Glomerular visceral epithelial cell (primary cell): Measurements from ENCODE around the gene KCNK7.

Experiments used
- DNase-seq: peaks from one replicate; pipeline ENCODE4 v3.0.0-alpha.2; 2016; ENCODE audit errors: extremely low spot score

KCNK7 gene

DNA sequence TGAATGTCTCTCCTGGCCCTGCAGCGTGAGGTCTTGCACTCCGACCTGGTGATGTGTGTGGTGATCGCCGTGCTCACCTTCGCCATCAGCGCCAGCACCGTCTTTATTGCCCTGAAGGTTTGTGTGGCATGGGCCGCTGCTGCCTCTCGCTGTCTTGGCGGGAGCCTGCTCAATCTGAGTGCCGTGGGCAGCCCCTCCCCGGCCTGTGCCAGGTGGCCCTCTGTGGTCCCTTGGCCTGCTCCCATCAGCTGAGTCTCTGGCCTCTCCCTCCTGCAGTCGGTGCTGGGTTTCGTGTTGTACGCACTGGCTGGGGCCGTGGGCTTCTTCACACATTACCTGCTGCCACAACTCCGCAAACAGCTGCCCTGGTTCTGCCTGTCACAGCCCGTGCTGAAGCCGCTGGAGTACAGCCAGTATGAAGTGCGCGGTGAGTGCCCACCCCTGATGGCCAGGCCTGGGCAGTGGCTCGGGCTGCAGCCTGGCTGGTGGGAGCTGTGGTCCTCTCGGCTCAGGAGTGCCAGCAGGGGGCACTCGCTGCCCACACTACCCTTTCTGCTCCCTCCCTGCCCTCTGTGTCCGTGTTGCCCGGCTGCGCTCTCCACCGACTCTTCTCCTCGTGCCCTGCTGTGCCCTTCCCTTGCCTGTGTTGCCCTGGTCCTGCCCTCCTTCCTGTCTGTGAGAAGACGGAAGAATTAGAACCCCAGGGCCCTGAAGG, 30.2 kb upstream of the KCNK7 start:
- DNase-seq = no peak

DNA sequence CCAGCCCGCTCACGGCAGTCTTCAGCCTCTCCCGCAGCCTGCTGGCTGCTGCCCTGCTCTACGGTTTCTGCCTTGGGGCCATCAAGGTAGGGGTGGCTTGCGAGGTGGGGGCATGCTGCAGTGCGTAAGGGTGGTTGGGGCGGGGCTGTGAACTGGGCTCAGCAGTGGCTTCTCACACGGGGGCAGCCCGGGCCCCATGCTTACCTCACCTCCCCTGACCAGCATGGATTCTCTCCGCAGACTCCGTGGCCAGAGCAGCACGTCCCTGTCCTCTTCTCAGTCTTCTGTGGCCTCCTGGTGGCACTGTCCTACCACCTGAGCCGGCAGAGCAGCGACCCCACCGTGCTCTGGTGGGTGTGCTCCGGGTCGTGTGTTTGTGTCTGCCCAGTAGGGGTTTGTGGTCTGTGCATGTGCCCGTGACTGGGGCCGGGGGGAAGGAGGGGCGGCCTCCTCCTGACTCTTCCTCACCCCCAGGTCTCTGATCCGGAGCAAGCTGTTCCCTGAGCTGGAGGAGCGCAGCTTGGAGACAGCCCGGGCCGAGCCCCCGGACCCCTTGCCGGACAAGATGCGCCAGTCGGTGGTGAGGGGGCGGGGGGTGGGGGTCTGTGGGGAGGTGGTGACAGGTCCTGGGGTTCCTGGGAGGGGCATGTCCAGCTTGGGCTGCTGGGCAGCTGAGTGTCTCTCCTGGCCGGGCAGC, 29.5 kb upstream of the KCNK7 start:
- no peak for DNase-seq

DNA sequence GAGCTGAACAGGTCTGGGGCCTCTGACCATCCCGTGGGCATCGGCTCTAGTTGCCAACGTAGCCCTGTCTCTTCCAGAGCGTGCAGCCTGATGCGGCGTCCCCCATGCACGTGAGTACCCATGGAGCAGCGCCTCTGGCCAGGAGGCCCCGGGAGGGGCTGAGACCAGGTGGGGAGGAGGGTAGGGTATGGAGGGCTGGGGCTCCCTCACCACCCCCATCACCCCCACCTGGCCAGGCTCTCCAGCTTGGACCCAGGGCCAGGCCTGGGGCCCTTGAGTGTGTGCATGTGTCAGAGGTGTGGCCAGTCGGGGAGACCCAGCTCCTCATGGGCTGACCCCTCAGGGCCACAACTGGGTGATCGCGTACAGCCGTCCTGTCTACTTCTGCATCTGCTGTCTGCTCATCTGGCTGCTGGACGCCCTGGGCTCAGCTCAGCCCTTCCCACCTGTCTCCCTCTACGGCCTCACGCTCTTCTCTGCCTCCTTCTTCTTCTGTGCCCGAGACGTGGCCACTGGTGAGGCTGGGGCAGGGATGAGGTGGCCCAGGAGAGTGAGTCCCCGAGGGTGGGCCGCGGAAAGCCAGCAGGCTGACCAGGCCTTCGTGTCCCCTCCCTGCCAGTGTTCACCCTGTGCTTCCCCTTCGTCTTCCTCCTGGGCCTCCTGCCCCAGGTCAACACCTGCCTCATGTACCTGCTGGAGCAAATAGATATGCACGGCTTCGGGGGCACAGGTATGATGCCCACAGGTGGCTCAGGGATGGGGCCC, 28.4 kb upstream of the KCNK7 start:
- no peak for DNase-seq

DNA sequence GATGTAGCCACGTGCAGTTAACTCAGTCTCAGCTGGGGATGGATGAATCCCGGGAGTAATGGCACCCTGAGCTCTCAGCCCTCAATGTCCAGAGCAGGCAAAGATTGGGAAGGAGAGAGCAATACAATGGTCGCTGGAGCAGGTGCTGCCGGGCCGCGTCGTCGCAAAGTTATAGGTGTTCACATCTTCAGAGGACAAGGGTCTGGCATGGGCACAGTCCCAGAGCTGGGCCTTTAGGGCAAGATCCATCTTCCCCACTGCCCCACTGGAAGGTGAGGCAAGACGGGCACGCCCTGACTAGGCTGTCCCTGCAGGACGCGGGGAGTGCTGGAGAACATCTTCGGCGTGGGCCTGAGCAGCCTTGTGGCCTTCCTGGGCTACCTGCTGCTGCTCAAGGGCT, 27.6 kb upstream of the KCNK7 start:
- DNase-seq = no peak

DNA sequence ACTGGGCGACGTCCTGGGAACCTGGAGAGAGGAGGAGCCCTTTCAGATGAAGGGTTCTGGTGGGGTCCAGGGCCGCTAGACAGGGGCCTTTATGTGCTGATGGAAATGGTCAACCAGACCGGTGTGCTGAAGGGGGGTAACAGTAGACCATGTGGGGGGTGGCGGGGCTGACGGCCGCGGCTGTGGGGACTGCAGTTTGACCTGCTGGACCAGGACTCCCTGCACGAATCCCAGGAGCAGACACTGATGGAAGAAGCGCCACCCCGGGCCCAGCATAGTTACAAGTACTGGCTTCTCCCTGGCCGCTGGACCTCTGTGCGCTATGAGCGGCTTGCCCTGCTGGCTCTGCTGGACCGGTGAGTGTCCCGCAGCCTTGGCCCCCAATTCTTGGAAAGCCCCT, 26.4 kb upstream of the KCNK7 start:
- no peak for DNase-seq

DNA sequence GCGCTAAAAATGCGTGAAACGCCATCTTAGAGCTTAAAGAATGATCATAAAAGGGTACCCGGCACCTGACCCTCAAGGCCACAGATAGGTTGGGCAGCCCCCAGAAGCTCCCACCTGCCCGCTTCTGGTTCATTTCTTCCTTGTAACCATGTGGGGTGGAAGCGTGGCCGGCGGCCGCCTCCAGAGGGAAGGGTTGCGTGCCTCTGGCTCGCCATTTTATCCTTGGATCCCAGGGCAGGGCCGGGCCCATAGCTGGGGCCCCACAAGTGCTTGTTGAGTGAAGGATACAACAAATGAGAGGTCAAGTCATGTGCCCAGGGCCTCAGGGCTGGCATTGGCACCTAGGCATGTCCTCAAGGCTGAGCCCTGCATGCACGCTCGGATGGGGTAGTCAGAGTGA, 25.9 kb upstream of the KCNK7 start:
- DNase-seq = no peak

DNA sequence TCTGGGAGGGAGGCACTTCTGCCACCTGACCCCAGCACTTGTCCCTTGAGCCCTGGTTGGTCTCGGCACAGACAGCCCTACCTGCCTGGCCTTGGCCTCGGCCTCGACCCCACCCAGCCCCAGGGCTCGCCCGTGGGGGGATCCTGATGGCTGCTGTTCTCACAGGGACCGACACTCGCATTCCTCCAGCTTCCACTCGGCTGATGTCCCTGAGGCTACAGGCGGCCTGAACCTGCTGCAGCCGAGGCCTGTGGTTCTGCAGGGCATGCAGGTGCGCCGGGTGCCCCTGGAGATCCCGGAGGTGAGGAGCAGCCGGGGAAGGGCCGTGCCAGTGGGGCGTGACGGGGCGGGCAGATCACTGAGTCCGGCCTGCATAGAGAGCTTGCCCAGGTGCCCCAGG, 25.1 kb upstream of the KCNK7 start:
- DNase-seq = no peak

DNA sequence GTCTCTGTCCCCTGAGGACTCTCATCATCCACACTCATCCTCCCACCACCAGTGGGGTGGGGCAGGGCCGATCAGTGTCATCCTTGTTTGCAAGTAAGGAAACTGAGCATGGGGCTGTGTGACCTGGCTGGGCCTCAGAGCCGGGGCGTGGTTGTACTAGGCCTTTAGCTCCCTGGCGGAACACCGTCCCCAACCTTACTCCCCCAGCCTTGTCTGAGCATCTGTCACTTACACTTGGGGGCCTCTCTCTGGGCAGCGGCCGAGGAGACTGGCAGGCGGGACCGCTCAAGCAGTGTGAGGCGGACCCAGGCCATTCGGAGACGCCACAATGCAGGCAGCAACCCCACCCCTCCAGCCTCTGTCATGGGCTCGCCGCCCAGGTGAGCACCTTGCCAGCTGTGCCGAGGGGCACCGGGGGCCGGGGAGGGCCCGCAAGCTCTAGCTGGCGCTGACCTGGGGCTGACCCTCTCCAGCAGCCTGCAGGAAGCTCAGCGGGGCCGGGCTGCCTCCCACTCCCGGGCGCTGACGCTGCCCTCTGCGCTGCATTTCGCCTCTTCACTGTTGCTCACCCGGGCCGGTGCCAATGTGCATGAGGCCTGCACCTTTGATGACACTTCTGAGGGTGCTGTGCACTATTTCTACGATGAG, 23.8 kb upstream of the KCNK7 start:
- DNase-seq = no peak

DNA sequence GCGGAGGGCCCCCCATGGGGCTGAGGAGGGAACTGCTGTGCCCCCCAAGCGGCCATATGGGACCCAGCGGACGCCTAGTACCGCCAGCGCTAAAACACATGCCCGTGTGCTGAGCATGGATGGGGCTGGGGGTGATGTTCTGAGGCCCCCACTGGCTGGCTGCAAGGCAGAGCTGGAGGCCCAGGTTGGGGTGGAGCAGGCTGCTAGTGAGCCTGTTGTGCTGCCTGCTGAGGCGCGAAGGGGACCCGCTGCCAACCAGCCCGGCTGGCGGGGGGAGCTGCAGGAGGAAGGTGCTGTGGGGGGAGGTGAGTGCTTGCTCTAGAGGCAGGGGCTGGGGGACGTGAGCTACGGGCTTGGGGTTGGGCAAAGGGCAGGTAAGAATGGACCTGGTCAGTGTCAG, 23.2 kb upstream of the KCNK7 start:
- no peak for DNase-seq

DNA sequence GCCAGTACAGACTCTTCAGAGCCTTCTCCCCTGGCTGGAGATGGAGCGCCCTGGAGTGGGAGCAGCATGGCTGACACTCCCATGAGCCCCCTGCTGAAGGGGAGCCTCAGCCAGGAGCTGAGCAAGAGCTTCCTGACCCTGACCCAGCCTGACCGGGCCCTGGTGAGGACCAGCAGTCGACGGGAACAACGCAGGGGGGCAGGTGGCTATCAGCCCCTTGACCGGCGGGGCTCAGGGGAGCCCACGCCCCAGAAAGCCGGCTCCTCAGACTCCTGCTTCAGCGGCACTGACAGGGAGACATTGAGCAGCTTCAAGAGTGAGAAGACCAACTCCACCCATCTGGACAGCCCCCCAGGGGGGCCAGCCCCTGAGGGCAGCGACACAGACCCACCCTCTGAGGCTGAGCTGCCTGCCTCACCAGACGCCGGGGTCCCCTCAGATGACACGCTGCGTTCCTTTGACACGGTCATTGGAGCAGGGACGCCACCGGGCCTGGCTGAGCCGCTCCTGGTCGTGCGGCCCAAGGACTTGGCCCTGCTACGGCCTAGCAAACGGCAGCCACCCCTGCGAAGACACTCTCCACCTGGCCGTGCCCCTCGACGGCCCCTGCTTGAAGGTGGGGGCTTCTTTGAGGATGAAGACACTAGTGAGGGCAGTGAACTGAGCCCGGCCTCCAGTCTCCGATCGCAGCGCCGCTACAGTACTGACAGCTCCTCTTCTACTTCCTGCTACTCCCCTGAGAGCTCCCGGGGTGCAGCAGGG, 22.6 kb upstream of the KCNK7 start:
- DNase-seq = no peak

DNA sequence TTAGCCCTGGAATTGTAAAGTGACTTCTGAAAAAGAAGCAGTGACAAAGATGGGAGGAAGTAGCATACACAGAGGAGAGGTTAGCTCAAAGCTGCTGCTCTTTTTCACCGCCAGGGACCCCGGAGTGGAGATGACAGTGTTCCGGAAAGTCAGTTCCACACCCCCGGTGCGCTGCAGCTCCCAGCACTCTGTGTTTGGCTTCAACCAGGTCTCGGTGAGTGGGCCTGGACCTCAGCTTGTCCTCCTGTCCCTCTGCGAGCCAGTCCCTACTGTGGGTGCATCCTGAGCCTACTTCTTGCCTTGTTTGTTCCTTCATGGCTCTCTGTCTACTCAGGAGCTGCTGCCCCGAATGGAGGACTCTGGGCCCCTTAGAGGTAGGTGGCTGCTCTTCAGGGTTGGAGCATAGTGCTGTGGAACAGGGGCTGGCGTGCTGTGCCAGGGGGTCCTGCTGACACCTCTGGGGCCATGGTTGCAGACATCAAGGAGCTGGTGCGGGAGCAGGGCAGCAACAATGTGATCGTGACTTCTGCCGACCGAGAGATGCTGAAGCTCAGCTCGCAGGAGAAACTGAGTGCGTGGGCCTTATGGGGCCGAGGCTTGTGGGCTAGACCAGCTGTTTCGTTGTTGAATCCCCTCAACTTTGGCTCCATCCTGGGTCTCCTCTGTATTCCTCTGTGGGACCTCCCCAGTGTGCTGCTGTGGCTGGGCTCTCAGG, 21.7 kb upstream of the KCNK7 start:
- no peak for DNase-seq

DNA sequence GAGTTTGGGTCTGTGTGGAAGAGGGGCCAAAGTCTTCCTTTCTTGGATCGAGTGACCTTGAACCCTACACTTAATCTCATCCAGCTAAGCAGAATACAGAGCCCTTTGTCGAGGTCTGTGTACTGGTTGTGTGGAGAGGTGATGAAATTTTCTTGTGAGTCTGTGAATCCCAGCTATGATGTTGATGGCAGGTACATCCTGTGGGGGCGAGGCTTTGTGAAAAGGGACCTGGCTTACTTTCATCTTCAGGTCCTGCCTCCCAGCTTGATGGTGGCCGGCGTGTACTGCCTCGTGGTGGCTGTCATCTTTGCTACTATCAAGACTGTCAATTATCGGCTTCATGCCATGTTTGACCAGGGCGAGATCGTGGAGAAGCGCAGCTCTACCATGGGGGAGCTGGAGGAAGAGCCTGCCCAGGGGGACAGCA, 21.0 kb upstream of the KCNK7 start:
- no peak for DNase-seq

DNA sequence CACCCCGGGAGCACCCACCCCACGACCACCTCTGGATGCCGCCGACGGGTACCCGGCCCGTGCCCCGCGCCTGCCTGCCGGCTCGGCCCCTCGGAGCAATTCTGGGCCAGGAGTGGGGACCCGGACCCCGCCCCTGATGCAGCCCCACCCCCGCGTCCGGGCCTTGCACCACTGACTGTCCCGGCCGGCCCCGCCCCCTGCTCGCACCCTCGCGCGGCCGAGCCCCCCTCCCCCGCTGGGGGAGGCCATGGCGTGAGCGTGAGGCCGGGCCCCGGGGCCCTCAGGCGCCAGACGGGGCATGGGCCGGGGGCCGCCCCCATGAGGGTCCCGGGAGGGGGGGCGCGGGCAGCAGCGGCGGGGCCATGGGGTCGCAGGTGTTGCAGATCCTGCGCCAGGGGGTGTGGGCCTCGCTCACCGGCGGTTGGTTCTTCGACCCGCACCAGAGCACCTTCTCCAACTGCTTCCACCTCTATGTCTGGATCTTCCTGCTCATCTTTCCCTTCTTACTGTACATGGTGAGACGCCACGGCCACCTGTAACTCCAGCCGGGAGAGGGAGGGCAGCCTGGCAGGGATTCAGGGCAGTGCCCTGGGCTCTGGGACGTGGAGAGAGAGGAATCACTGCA, 20.5 kb upstream of the KCNK7 start:
- DNase-seq = peak; percentile 39

DNA sequence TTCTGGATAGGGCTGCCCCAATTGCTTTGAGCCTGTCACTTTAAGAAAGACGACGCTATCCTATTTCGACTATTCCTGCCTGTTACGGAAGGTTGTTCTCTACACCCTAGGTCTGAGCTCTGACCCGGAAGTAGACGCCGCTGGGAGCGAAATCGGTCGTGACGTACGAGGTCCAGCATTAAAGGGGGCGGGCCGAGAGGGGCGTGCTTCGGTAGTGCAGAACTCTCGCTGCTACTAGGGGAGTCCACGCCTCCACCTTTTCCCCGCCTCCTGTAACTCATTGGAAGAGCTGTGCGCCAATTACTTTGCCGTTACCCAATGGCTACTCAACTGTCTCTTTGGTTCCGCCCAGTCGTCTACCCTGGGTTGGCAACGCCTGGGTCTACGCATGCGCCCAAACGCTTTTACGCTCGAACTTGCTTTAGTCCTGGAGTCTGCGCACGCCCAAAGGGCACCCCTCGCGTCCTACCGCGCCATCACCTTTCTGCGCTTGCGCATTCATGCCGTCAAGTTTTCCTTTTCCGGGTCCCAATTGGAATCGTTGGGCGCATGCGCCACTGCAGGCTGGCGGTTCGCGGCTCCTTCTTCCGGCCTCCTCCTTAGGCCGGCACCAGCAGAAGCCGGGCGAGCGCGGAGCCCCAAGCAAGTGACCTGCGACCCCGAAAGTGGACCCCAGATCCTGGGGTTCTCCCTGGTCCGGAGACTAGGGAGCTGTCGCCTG, 19.8 kb upstream of the KCNK7 start, which contains the start of gene PCNX3:
TSS of gene PCNX3 (plus strand) at position 548 of the 721 bp plus-strand sequence. CDS start 536 bp downstream, outside the sequence.
- peak; percentile 100 for DNase-seq

DNA sequence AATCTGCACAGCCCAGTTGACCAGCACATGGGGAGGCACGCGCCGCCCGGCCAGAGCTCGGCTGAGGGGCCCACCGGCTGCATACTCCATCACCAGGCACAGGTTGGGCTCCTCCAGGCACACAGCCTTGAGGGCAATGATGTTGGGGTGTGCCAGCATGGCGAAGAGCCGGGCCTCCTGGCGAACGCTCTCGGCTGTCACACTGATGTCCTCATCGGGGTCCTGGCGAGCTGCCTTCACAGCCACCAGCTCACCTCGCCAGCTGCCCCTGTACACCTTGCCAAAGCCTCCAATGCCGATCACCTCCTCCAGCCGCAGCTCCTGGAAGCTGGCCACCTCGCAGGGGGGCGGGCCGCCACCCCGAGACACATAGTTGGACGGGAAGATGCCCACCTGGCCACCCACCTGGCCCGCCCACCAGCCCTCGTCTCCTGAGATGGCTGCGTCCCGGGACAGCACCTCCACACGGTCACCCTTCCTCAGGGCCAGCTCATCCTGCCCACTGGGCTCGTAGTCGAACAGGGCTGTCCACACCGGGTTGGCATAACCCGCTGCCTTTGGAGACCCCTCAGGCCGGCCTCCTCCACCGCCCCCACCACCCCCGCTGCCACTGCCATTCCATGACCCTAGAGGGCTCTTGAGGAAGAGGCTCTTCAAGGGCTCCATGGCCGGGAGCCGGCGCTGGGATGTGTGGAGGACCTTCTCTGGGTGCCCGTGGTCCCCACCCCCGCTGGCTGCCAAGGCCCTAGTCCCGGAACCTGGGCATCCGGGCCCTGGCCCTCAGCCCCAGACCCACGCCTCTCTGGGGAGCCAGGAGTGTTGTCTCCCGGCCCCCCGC, 17.7 kb upstream of the KCNK7 start:
- peak; percentile 17 for DNase-seq

DNA sequence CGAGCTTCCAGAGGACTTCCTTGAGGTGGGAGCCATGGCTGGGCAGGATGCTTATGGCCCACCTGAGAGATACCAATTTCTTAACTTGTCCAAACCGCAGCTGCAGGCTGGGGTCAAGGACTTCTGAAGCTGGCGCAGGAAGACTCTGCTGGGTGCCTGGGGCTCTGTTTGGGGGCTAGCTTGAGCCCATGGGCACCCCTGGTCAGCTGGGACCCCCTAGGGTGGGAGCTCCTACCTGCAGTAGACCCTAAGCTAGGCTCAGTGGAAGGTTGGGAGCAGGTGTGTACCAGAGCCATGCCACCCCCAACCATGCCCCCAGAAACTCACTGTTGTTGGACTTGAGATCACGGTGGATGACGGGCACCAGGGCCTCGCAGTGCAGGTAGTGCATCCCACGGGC, 17.1 kb upstream of the KCNK7 start:
- DNase-seq = no peak

DNA sequence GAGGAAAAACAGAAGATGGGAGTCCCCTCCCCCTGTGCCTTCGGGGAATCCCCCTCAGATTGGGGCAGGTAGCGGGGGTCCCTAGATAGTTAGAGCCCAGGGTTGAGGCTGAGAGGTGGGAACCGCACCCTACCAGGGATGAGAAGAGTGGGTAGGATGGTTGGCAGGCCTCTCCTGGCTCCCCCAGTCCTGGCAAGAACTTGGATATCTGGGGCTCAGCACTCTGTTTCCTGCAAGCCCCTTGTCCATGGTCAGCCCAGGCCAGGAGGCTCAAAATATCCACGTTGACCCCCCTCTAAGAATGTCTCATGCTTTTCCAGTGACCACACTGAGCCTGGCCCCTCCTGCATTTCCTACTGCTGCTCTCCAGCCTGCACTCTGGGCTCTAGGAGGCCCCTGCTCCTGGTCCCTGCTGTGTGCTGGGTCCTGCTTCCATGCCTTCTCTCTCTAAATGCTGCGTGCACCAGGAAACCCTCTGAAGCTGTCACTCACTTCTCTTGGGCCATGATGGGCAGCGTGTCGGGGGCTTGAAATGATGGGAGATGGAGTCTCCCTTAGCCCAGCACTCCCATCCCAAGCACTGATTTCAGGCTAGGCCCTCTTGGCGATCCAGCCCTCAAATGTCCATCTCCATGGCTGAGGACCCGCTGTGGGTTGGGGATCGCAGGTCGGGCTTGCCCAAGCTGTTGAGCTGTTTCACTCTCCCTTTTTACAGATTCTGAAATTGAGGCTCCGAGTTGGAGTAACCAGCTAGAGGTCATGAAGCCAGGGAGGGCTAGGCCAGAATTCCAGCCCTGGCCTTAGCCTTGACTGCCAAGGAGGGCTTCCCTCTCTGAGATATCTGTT, 16.4 kb upstream of the KCNK7 start:
- peak; percentile 24 for DNase-seq
